H1 (cell line): ENCODE data around the gene P2RY8. TPM values are rescaled to one million over a fixed set of nuclear protein-coding genes. Genes with fewer than 3 reads are reported as not detected.

Experiments
- CTCF ChIA-PET: fragments of 300-600 bp; sonication (Branson Sonifier 250); formaldehyde crosslinking; loops from one replicate; lab custom pipeline; 2021; ENCODE audit not compliant: partially characterized antibody; lab: Charles Lee
- POLR2A ChIA-PET: fragments of 300-600 bp; sonication (Branson Sonifier 250); formaldehyde crosslinking; loops from one replicate; lab custom pipeline; 2021; ENCODE audit warnings: inconsistent platforms; ENCODE audit not compliant: partially characterized antibody; lab: Charles Lee
- DNase-seq, 2 experiments: peaks; one replicate each; pipeline versions ENCODE4 v3.0.0 to v3.0.0-alpha.2; 2010 to 2022; ENCODE audit warnings: low spot score in 2 of 2, low read depth in 1 of 2, mixed read lengths in 1 of 2
- FAIRE-seq: peaks from 2 replicates; lab custom pipeline; 2011; peaks lifted over from hg19 to GRCh38; lab: Jason Lieb, UNC
- H2AFZ ChIP-seq: 2 replicates; pipeline ENCODE4 v1.8.1; 2012; ENCODE audit warnings: low read length, inconsistent platforms
- H2AK5ac ChIP-seq: 2 replicates; pipeline ENCODE4 v1.6.1; 2013; ENCODE audit warnings: low read depth, low read length
- H2BK120ac ChIP-seq: replicated peaks from 2 replicates; pipeline ENCODE3; 2013; ENCODE audit warnings: low read depth, low read length, inconsistent platforms
- H2BK12ac ChIP-seq: 2 replicates; pipeline ENCODE4 v1.6.1; 2013; ENCODE audit warnings: low read depth, low read length
- H2BK15ac ChIP-seq: 2 replicates; pipeline ENCODE4 v1.6.1; 2013; ENCODE audit warnings: low read length
- H2BK20ac ChIP-seq: 2 replicates; pipeline ENCODE4 v1.6.1; 2013; ENCODE audit warnings: low read length
- H2BK5ac ChIP-seq: 2 replicates; pipeline ENCODE4 v1.6.1; 2013; ENCODE audit warnings: low read depth, low read length
- H3K14ac ChIP-seq: 2 replicates; pipeline ENCODE4 v1.6.1; 2013; ENCODE audit warnings: inconsistent platforms; ENCODE audit not compliant: insufficient read length
- H3K18ac ChIP-seq: 2 replicates; pipeline ENCODE4 v1.6.1; 2013; ENCODE audit warnings: low read length; ENCODE audit errors: extremely low read depth
- H3K23ac ChIP-seq: 2 replicates; pipeline ENCODE4 v1.6.1; 2013; ENCODE audit warnings: inconsistent platforms; ENCODE audit not compliant: insufficient read length
- H3K23me2 ChIP-seq: 2 replicates; pipeline ENCODE4 v1.6.1; 2013; ENCODE audit warnings: low read depth, low read length
- H3K27ac ChIP-seq: 2 replicates; pipeline ENCODE4 v1.6.1; 2011; ENCODE audit warnings: low read depth, low read length, inconsistent platforms
- H3K27me3 ChIP-seq, 4 experiments: replicated peaks in 1 of 4; 1 replicate in 1 of 4; 2 replicates in 3 of 4; pipeline versions ENCODE4 v1.6.1 to v1.8.1; 2011 to 2013; ENCODE audit warnings: low read length in 3 of 4, mild to moderate bottlenecking in 3 of 4, inconsistent platforms in 2 of 4, mixed read lengths in 2 of 4, moderate library complexity in 1 of 4; ENCODE audit not compliant: control insufficient read depth in 3 of 4, insufficient read depth in 3 of 4; ENCODE audit errors: extremely low read depth in 1 of 4
- H3K36me3 ChIP-seq, 4 experiments: 2 replicates each; pipeline versions ENCODE4 v1.6.1 to v1.8.1; 2011 to 2013; ENCODE audit warnings: mild to moderate bottlenecking in 4 of 4, low read length in 3 of 4, moderate library complexity in 2 of 4, control low read depth in 1 of 4, inconsistent platforms in 1 of 4; ENCODE audit not compliant: insufficient read depth in 4 of 4, control insufficient read depth in 2 of 4
- H3K4ac ChIP-seq: replicated peaks from 2 replicates; pipeline ENCODE3; 2013; ENCODE audit warnings: low read length, low read depth, mixed read lengths, inconsistent platforms; ENCODE audit not compliant: insufficient read length
- H3K4me1 ChIP-seq, 4 experiments: replicated peaks in 1 of 4; 1 replicate in 1 of 4; 2 replicates in 3 of 4; pipeline versions ENCODE4 v1.6.1 to v1.8.1; 2011 to 2013; ENCODE audit warnings: low read length in 3 of 4, inconsistent platforms in 2 of 4, mixed read lengths in 1 of 4; ENCODE audit not compliant: insufficient read depth in 4 of 4, control insufficient read depth in 3 of 4
- H3K4me2 ChIP-seq, 2 experiments: 2 replicates each; pipeline versions ENCODE4 v1.6.1 to v1.8.1; 2011 to 2013; ENCODE audit warnings: low read depth in 2 of 2, low read length in 2 of 2, control low read depth in 1 of 2, inconsistent platforms in 1 of 2, mild to moderate bottlenecking in 1 of 2; ENCODE audit not compliant: insufficient read depth in 1 of 2
- H3K4me3 ChIP-seq, 4 experiments: fragments of 200-600, 300-600 bp in 1 of 4; sonication (generic), shearing (Covaris generic), sonication (Bioruptor Twin) in 1 of 4; 2 replicates each; pipeline versions ENCODE4 v1.5.1 to v1.8.1; 2011 to 2016; ENCODE audit warnings: low read length in 4 of 4, low read depth in 3 of 4, control low read depth in 2 of 4, inconsistent platforms in 2 of 4, mild to moderate bottlenecking in 2 of 4, mixed read lengths in 1 of 4, moderate library complexity in 1 of 4; ENCODE audit not compliant: insufficient read depth in 2 of 4; ENCODE audit errors: extremely low read depth in 1 of 4
- H3K56ac ChIP-seq: replicated peaks from 2 replicates; pipeline ENCODE3; 2013; ENCODE audit warnings: low read depth, mild to moderate bottlenecking, mixed read lengths, low read length, inconsistent platforms; ENCODE audit not compliant: insufficient read length
- H3K79me1 ChIP-seq: 2 replicates; pipeline ENCODE4 v1.6.1; 2013; ENCODE audit warnings: low read depth, low read length, control low read depth
- H3K79me2 ChIP-seq, 2 experiments: 2 replicates each; pipeline versions ENCODE4 v1.6.1 to v1.8.1; 2012 to 2013; ENCODE audit warnings: low read length in 2 of 2, mild to moderate bottlenecking in 2 of 2, inconsistent platforms in 1 of 2; ENCODE audit not compliant: insufficient read depth in 2 of 2, control insufficient read depth in 1 of 2
- H3K9ac ChIP-seq, 4 experiments: replicated peaks in 1 of 4; 1 replicate in 1 of 4; 2 replicates in 3 of 4; pipeline versions ENCODE4 v1.6.1 to v1.8.1; 2011 to 2013; ENCODE audit warnings: low read depth in 3 of 4, low read length in 3 of 4, control low read depth in 2 of 4, mild to moderate bottlenecking in 2 of 4, moderate library complexity in 2 of 4, inconsistent platforms in 1 of 4; ENCODE audit errors: extremely low read depth in 1 of 4
- H3K9me3 ChIP-seq, 2 experiments: 2 replicates each; pipeline versions ENCODE4 v1.6.1 to v1.8.1; 2012 to 2013; ENCODE audit warnings: mild to moderate bottlenecking in 2 of 2, moderate library complexity in 2 of 2, control low read depth in 1 of 2, inconsistent platforms in 1 of 2, low read depth in 1 of 2, low read length in 1 of 2, mixed read lengths in 1 of 2; ENCODE audit not compliant: insufficient read depth in 2 of 2
- H4K20me1 ChIP-seq, 2 experiments: replicated peaks in 1 of 2; 2 replicates each; pipeline versions ENCODE3 to v1.8.1; 2011 to 2013; ENCODE audit warnings: inconsistent platforms in 2 of 2, low read length in 2 of 2, mild to moderate bottlenecking in 1 of 2; ENCODE audit not compliant: insufficient read depth in 2 of 2, control insufficient read depth in 1 of 2
- H4K5ac ChIP-seq: 2 replicates; pipeline ENCODE4 v1.6.1; 2013; ENCODE audit warnings: low read length, low read depth, mixed read lengths, inconsistent platforms; ENCODE audit not compliant: insufficient read length
- H4K8ac ChIP-seq: 2 replicates; pipeline ENCODE4 v1.8.0; 2013; ENCODE audit warnings: mild to moderate bottlenecking, moderate library complexity, low read length, inconsistent platforms; ENCODE audit not compliant: insufficient read depth; ENCODE audit errors: extremely low read depth
- H4K91ac ChIP-seq: replicated peaks from 2 replicates; pipeline ENCODE3; 2013; ENCODE audit warnings: low read length, mixed read lengths, inconsistent platforms; ENCODE audit not compliant: insufficient read length
- CBX8 ChIP-seq: fragments of 300-800, 300-1000 bp; sonication (generic); IDR thresholded peaks from 2 replicates; pipeline ENCODE4 v1.7.1; 2016; ENCODE audit warnings: low read depth, low read length, borderline replicate concordance
- CEBPB ChIP-seq: IDR thresholded peaks from 2 replicates; pipeline ENCODE4 v1.6.1; 2012; ENCODE audit warnings: low read depth, low read length
- CHD1 ChIP-seq: IDR thresholded peaks from 2 replicates; pipeline ENCODE4 v1.6.1; 2012; ENCODE audit warnings: low read depth, low read length, improper control_type of control experiment
- CREB1 ChIP-seq: IDR thresholded peaks from 2 replicates; pipeline ENCODE4 v1.6.1; 2012; ENCODE audit warnings: inconsistent platforms
- E2F6 ChIP-seq: IDR thresholded peaks from 2 replicates; pipeline ENCODE4 v1.6.1; 2012; ENCODE audit warnings: inconsistent platforms
- EGR1 ChIP-seq: IDR thresholded peaks from 2 replicates; pipeline ENCODE4 v1.6.1; 2011; ENCODE audit warnings: low read depth, low read length, borderline replicate concordance
- JUN ChIP-seq: IDR thresholded peaks from 2 replicates; pipeline ENCODE4 v1.6.1; 2011; ENCODE audit warnings: low read depth, mild to moderate bottlenecking, improper control_type of control experiment, low read length
- KDM4A ChIP-seq: IDR thresholded peaks from one replicate; pipeline ENCODE4 v1.7.1; 2012; ENCODE audit warnings: low read depth, mild to moderate bottlenecking, moderate library complexity, low read length, inconsistent platforms; ENCODE audit not compliant: severe bottlenecking
- POLR2AphosphoS5 ChIP-seq: IDR thresholded peaks from 2 replicates; pipeline ENCODE4 v1.6.1; 2011; ENCODE audit warnings: low read depth, low read length
- RAD21 ChIP-seq, 2 experiments: IDR thresholded peaks in 1 of 2; conservative IDR thresholded peaks in 1 of 2; 2 replicates each; pipeline ENCODE4 v1.6.1; 2011; ENCODE audit warnings: low read depth in 2 of 2, low read length in 2 of 2, improper control_type of control experiment in 1 of 2, inconsistent platforms in 1 of 2, mild to moderate bottlenecking in 1 of 2, moderate library complexity in 1 of 2
- RBBP5 ChIP-seq: IDR thresholded peaks from 2 replicates; pipeline ENCODE4 v1.7.1; 2012; ENCODE audit warnings: low read depth, mild to moderate bottlenecking, inconsistent platforms, low read length, moderate library complexity, borderline replicate concordance
- SP1 ChIP-seq: IDR thresholded peaks from 2 replicates; pipeline ENCODE4 v1.6.1; 2011; ENCODE audit warnings: low read depth, low read length
- SRF ChIP-seq: IDR thresholded peaks from 2 replicates; pipeline ENCODE4 v1.6.1; 2011; ENCODE audit warnings: mild to moderate bottlenecking, low read depth, low read length, moderate library complexity
- TAF1 ChIP-seq: IDR thresholded peaks from 2 replicates; pipeline ENCODE4 v1.6.1; 2011; ENCODE audit warnings: mild to moderate bottlenecking, low read depth, low read length
- YY1 ChIP-seq: IDR thresholded peaks from 2 replicates; pipeline ENCODE4 v1.6.1; 2011; ENCODE audit warnings: low read depth, mild to moderate bottlenecking, low read length
- WGBS, 2 experiments: shearing (Covaris generic) in 1 of 2; methylation state at CpG; one replicate each; pipeline versions ENCODE4 v1.1.6 to v1.1.7; 2013 to 2015; ENCODE audit warnings: low lambda C conversion rate in 2 of 2, mixed read lengths in 2 of 2, inconsistent platforms in 1 of 2, low coverage in 1 of 2, missing lambda C conversion rate in 1 of 2; ENCODE audit not compliant: insufficient replicate concordance in 2 of 2, insufficient coverage in 1 of 2, insufficient read length in 1 of 2; ENCODE audit errors: extremely low coverage in 1 of 2, missing lambda C conversion rate in 1 of 2; 5-methylcytosine and 5-hydroxymethylcytosine counted together
- polyA plus RNA-seq, 7 experiments: library from polyadenylated mRNA; depleted of rRNA in 3 of 7; stranded (reverse) in 5 of 7; unstranded in 2 of 7; fragments of >200 nt in 5 of 7; fragments of 200-250 nt in 2 of 7; gene quantifications; 1 replicate in 5 of 7; 2 replicates in 1 of 7; 4 replicates in 1 of 7; pipeline versions ENCODE4 v1.2.1 to v1.2.3, GENCODE V29; 2011 to 2013; ENCODE audit warnings: missing spikeins in 2 of 7, mixed read lengths in 2 of 7
- total RNA-seq: library from RNA; stranded (reverse); fragmentation: NEBNext Ultra II Directional; extraction: Animal tissue kit (Norgen Biotek cat#: 25700); gene quantifications from 2 replicates; pipeline ENCODE4 v1.2.1, GENCODE V29; 2021

P2RY8 gene
- total and polyA plus RNA-seq, 2 of the 8 experiments (the other 6 are each of a cell fraction or from before 2014, with no cell fraction given) = 0.09 to 0.15 TPM

- DNase-seq (no peak), FAIRE-seq (no peak)
- ChIA-PET CTCF (no interaction called here), POLR2A (no interaction called here)
- Histone ChIP-seq H3K23ac (no peak overlapping the region), H3K4me3 (no peak overlapping the region), H3K27ac (no peak overlapping the region), H4K5ac (no peak overlapping the region), H4K8ac (no peak overlapping the region), H3K18ac (no peak overlapping the region), H4K20me1 (no peaks in the 10 kb centered on the region), H2BK5ac (no peak overlapping the region), H3K27me3 (peaks cover 0 to 2% (median 0%) of the 10 kb centered on the region in 4 experiments; a peak in 1 of 7 replicates), H3K23me2 (no peaks in the 10 kb centered on the region), H3K79me2 (no peaks in the 10 kb centered on the region), H2BK15ac (no peak overlapping the region), H3K36me3 (no peaks in the 10 kb centered on the region), H3K56ac (no peak overlapping the region), H2AFZ (no peak overlapping the region), H4K91ac (no peak overlapping the region), H2BK20ac (no peak overlapping the region), H3K4me2 (no peak overlapping the region), H3K14ac (no peak overlapping the region), H3K79me1 (no peaks in the 10 kb centered on the region), H2BK120ac (no peak overlapping the region), H3K9me3 (peaks cover 0 to 3% of the 10 kb centered on the region in 2 experiments; a peak in 1 of 4 replicates), H3K4me1 (no peaks in the 10 kb centered on the region), H2AK5ac (no peak overlapping the region), H2BK12ac (no peak overlapping the region), H3K4ac (no peak overlapping the region), H3K9ac (no peak overlapping the region)
- WGBS, 2 experiments = 67% methylated on average over 3 of the region's 3 CpGs; no CpG with 5 or more reads in 1 of the 2 experiments
- TF ChIP-seq JUN = no peak
- no peak for TF ChIP-seq YY1
- no peak for TF ChIP-seq RAD21 (IDR thresholded peaks at IDR 0.05 in 1 of 2, conservative IDR thresholded peaks at IDR 0.05 in 1 of 2; ENCODE audit: low read depth in 2 of 2, low read length in 2 of 2)
- TF ChIP-seq KDM4A = no peak
- TF ChIP-seq CEBPB = no peak
- TF ChIP-seq CHD1 = no peak
- TF ChIP-seq SP1 = no peak
- TF ChIP-seq POLR2AphosphoS5 = no peak
- TF ChIP-seq CREB1 = no peak
- TF ChIP-seq CBX8 = no peak
- TF ChIP-seq SRF = no peak
- TF ChIP-seq EGR1 = no peak
- TF ChIP-seq TAF1 = no peak
- no peak for TF ChIP-seq RBBP5
- TF ChIP-seq E2F6 = no peak
These were observed 15.1 kb upstream of the P2RY8 start for GRCh38 chrX:1551959-1552546.
